Measurements from ENCODE around the gene RMND5A. TPM values are rescaled to one million over a fixed set of nuclear protein-coding genes. Genes with fewer than 3 reads are reported as not detected.
A peak's percentile ranks its signal among the peaks of the same experiment; 100 is the strongest.
"Not testable (repeated sequence)": the region's sequence is repeated elsewhere in the genome, so short reads cannot be mapped to it uniquely, and the experiment has no call there.

Gene RMND5A
- total and polyA plus RNA-seq, 10 donors = 6.0 to 56.5 (median 34.0) TPM

- no CpG with 5 or more reads among the region's 30 CpGs for WGBS, 5 donors
- H3K27me3 ChIP-seq (replicated peaks in 1 of 7); intact Hi-C loops (cut with DNase I; ENCODE audit: low total_unique reads); DNase-seq; H3K9me3 ChIP-seq; H3K36me3 ChIP-seq: not testable (repeated sequence)
- peak overlapping the region; percentile 83 to 96 (median 92) for H3K27ac ChIP-seq
- H3K4me3 ChIP-seq = peak overlapping the region in 7 of 8 donors; percentile 9 to 77 (median 65)
- peaks cover 0 to 11% (median 2%) of the 10 kb centered on the region in 6 donors for H3K4me1 ChIP-seq
Measured at GRCh38 chr2:86719263-86719636, 841 bp upstream of the RMND5A start.

DNA sequence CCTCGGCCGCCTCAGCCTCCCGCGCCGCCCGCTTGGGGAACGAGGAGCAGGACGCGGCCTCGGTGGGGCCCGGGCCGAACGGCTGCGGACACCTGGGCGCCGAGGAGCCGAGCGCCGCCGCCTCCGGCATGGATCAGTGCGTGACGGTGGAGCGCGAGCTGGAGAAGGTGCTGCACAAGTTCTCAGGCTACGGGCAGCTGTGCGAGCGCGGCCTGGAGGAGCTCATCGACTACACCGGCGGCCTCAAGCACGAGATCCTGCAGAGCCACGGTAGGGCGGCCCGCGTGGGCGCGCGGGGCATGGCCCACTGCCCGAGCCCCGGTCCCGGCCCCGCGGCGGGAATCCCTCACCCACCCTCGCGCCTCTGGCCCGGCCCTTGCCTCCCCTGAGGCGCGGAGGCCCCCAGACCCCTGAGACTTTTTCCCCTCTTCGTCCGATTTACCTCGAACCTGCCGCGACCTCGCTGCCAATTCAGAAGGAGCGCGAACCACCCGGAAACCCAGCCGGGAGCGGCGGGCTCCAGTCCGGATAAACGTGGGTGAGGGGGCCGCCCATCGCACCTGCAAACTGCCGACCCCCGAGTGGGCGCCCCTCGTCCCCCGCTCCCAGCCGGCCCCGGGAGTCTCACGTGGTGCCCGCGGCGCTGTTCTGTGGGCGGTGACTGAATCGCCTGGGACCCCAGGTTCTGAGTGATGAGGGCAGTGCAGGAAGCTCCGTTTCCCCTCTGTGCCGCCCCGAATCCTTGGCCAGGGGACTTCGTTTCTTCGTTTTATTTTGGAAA is 639 bp downstream of the RMND5A start:
- intact Hi-C loops (cut with DNase I; ENCODE audit: low total_unique reads); H3K4me1 ChIP-seq; H3K36me3 ChIP-seq; H3K9me3 ChIP-seq; H3K27me3 ChIP-seq (replicated peaks in 1 of 7): not testable (repeated sequence)
- Histone ChIP-seq H3K27ac (peak overlapping the region; percentile 83 to 96 (median 92)), H3K4me3 (peak overlapping the region; percentile 56 to 77 (median 64))
- peak; percentile 93 for DNase-seq
- peak in 2 of 3 donors; percentile 54 for TF ChIP-seq POLR2AphosphoS5 (IDR thresholded peaks at IDR 0.05)
- 0 to 1% (median 0%) methylated on average over 2 to 81 of the region's 85 CpGs for WGBS, 5 donors

GRCh38 chr2:86725706-86726105 is 5.6 kb downstream of the RMND5A start:
- no CpG with 5 or more reads among the region's 2 CpGs for WGBS, 5 donors

GRCh38 chr2:86732040-86732525 is 12.0 kb downstream of the RMND5A start:
- H3K27ac ChIP-seq; H3K4me3 ChIP-seq; H3K4me1 ChIP-seq; H3K36me3 ChIP-seq; DNase-seq; H3K9me3 ChIP-seq; H3K27me3 ChIP-seq (replicated peaks in 1 of 7); intact Hi-C loops (cut with DNase I; ENCODE audit: low total_unique reads): not testable (repeated sequence)
- WGBS, 5 donors = 87 to 93% (median 87%) methylated on average over 2 to 5 of the region's 6 CpGs

More at GRCh38 chr2:86725706-86726105, 5.6 kb downstream of the RMND5A start:
- DNase-seq; H3K9me3 ChIP-seq; H3K4me3 ChIP-seq; intact Hi-C loops (cut with DNase I; ENCODE audit: low total_unique reads); H3K36me3 ChIP-seq; H3K27me3 ChIP-seq (replicated peaks in 1 of 7); H3K27ac ChIP-seq: not testable (repeated sequence)
- peaks cover 0 to 13% (median 2%) of the 10 kb centered on the region in 6 donors for H3K4me1 ChIP-seq

- H3K4me1 ChIP-seq; H3K9me3 ChIP-seq; intact Hi-C loops (cut with DNase I; ENCODE audit: low total_unique reads); DNase-seq; H3K27ac ChIP-seq; H3K36me3 ChIP-seq; H3K27me3 ChIP-seq (replicated peaks in 1 of 7); H3K4me3 ChIP-seq: not testable (repeated sequence)
Measured at GRCh38 chr2:86732837-86733236, 12.7 kb downstream of the RMND5A start.

DNA sequence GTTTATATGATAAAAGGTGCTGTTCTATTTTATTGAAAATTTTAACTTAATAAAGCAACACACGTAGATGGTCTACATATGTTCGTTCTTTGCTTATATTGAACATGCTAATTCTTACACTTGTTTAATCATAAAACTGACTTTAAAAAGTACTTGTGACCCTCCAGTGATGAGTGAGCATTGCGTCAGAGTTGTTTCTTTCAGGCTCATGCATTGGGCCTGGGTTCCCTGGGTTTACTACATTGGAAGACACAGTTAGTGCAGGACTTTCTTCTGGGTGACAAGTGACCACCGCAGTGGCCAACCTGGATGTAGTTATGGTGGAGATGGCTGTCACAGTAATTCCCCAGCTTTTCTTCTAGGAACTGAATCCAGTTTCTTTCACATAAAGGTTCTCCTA is 13.4 kb downstream of the RMND5A start:
- H3K4me3 ChIP-seq; intact Hi-C loops (cut with DNase I; ENCODE audit: low total_unique reads); H3K27ac ChIP-seq; H3K36me3 ChIP-seq; H3K4me1 ChIP-seq; DNase-seq; H3K9me3 ChIP-seq; H3K27me3 ChIP-seq (replicated peaks in 1 of 7): not testable (repeated sequence)
- WGBS, 5 donors = 70 to 80% (median 77%) methylated on average over 1 to 2 of the region's 4 CpGs; no CpG with 5 or more reads in 2 of the 5 donors

GRCh38 chr2:86734896-86735295 is 14.8 kb downstream of the RMND5A start:
- H3K27me3 ChIP-seq (replicated peaks in 1 of 7); intact Hi-C loops (cut with DNase I; ENCODE audit: low total_unique reads); H3K9me3 ChIP-seq; H3K4me1 ChIP-seq; DNase-seq; H3K27ac ChIP-seq; H3K4me3 ChIP-seq; H3K36me3 ChIP-seq: not testable (repeated sequence)
- no CpG with 5 or more reads among the region's 1 CpG for WGBS, 5 donors

GRCh38 chr2:86739485-86739884 is 19.4 kb downstream of the RMND5A start:
- peaks cover 0 to 17% (median 8%) of the 10 kb centered on the region in 6 donors for H3K36me3 ChIP-seq
- DNase-seq; H3K4me3 ChIP-seq; H3K27me3 ChIP-seq (replicated peaks in 1 of 7); H3K9me3 ChIP-seq; H3K4me1 ChIP-seq; H3K27ac ChIP-seq; intact Hi-C loops (cut with DNase I; ENCODE audit: low total_unique reads): not testable (repeated sequence)

DNA sequence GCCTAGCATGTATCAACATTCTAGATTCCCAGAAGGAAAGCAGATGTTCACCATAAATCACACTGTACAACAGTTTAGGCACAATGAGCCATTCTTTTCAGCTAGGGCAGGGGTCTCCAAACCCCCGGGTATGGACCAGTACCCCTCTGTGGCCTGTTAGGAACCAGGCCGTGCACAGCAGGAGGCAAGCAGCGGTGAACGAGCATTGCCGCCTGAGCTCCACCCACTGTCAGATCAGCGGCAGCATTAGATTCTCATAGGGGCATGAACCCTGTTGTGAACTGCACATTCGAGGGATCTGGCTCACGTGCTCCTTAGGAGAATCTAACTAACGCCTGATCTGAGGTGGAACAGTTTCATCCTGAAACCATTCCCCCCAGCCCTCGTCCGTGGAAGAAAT is 19.8 kb downstream of the RMND5A start:
- WGBS, 5 donors = no CpG with 5 or more reads among the region's 11 CpGs
- DNase-seq; H3K27ac ChIP-seq; H3K4me1 ChIP-seq; H3K9me3 ChIP-seq; H3K27me3 ChIP-seq (replicated peaks in 1 of 7); intact Hi-C loops (cut with DNase I; ENCODE audit: low total_unique reads); H3K4me3 ChIP-seq: not testable (repeated sequence)
- H3K36me3 ChIP-seq = peaks cover 0 to 20% (median 9%) of the 10 kb centered on the region in 6 donors

DNA sequence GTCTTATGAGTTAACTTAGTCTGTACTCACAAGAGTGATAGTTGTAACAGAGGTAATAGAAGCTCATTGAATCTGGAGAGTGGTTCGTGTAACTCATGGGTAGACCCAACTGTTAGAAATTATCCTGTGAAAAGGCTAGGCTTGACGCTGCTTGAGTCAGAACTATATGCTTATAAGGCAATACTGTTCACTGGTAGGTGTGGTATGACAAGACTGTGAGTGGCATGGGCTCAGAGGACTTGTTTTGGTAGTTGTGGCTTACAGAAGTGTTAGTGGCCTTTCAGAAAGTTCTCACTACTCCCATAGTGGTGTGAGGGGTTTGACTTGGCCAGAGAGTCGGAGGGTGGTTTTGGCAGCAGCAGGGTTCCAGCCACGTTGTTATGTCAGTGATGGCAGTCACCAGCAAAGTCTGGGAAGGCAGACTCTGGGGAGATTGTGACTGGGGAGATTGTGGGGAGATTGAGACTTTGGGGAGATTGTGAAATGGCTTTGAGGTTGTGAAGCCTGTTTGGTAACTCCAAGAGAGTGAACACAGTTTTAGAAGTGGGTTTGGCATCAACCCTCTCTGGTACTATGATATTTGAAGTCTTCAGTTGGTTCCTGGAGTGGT is 21.9 kb downstream of the RMND5A start:
- H3K27me3 ChIP-seq (replicated peaks in 1 of 7); DNase-seq; H3K4me3 ChIP-seq; H3K27ac ChIP-seq; intact Hi-C loops (cut with DNase I; ENCODE audit: low total_unique reads); H3K9me3 ChIP-seq: not testable (repeated sequence)
- WGBS, 5 donors = 71 to 80% methylated on average over 1 of the region's 4 CpGs; no CpG with 5 or more reads in 3 of the 5 donors
- H3K4me1 ChIP-seq = peaks cover 0 to 21% (median 2%) of the 10 kb centered on the region in 6 donors
- H3K36me3 ChIP-seq = peaks cover 0 to 30% (median 9%) of the 10 kb centered on the region in 6 donors
